ENCODE results near the gene SSX2. TPM values are rescaled to one million over a fixed set of nuclear protein-coding genes. Genes with fewer than 3 reads are reported as not detected.

The SSX2 gene, protein sequence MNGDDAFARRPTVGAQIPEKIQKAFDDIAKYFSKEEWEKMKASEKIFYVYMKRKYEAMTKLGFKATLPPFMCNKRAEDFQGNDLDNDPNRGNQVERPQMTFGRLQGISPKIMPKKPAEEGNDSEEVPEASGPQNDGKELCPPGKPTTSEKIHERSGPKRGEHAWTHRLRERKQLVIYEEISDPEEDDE
- total RNA-seq = not detected in 2 replicates

DNA sequence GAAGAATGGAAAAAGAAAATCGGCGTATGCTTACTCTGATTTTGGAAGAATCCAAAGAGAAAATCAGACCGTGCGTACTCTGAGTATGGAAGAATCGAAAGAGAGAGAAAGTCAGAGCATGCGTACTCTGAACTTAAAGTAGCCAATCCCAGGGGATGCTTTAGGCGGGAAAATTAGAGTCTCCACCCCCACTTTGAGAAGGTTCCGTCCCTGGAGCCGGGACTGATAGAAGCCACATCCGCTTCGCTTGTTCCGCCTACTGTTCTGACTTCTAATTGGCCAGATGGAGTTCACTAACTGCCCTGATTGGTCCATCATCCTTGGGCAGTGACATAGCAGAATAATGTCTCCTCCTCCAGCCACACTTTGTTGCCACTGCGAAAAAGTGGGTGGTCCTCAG lies at the start of gene SSX2:
Gene SSX2, minus strand, starts transcription at position 101 of the 400 bp plus-strand sequence. CDS start 1,429 bp downstream, outside the sequence.

GRCh38 chrX:52750952-52751351 lies 44.0 kb upstream of the SSX2 start, which contains the start of gene SSX2B:
Gene SSX2B, plus strand, starts transcription at chrX:52751252. Its CDS starts 1,429 bp downstream, at chrX:52752681.

GRCh38 chrX:52654800-52655199 lies 52.2 kb downstream of the SSX2 start, which contains the start of gene SSX7:
Gene SSX7, minus strand, starts transcription at chrX:52654900. Its CDS starts 1,428 bp downstream, at chrX:52653472.

Other genes with a start within 250 kb of the SSX2 start
- gene XAGE1A, start 211.4 kb downstream of the SSX2 start, total RNA-seq = not detected in 2 replicates
- gene XAGE1B, start 190.1 kb downstream of the SSX2 start, total RNA-seq = not detected in 2 replicates
- gene SSX7, start 52.3 kb downstream of the SSX2 start, total RNA-seq = not detected in 2 replicates
- gene SSX2B, start 44.1 kb upstream of the SSX2 start, total RNA-seq = not detected in 2 replicates
- gene SPANXN5, start 90.2 kb upstream of the SSX2 start, total RNA-seq = not detected in 2 replicates
- gene XAGE5, start 104.1 kb upstream of the SSX2 start, total RNA-seq = not detected in 2 replicates
- not detected in 2 replicates for gene XAGE3, start 160.9 kb upstream of the SSX2 start, total RNA-seq
- gene FAM156B, start 190.2 kb upstream of the SSX2 start, total RNA-seq = 13.7 and 18.5 TPM in 2 replicates

Data from bronchus fibroblast of lung (primary cell).